Neuron (in vitro differentiated cells): ENCODE data around the gene TES.

Experiments used
- H2AFZ ChIP-seq: one replicate; pipeline ENCODE4 v1.6.1; 2013; ENCODE audit warnings: low read depth, mild to moderate bottlenecking, inconsistent platforms, low read length, moderate library complexity
- H3K27me3 ChIP-seq: one replicate; pipeline ENCODE4 v1.6.1; 2013; ENCODE audit warnings: low read length; ENCODE audit not compliant: insufficient read depth
- H3K36me3 ChIP-seq: one replicate; pipeline ENCODE4 v1.6.1; 2013; ENCODE audit warnings: low read length; ENCODE audit not compliant: insufficient read depth
- H3K4me1 ChIP-seq: one replicate; pipeline ENCODE4 v1.6.1; 2013; ENCODE audit warnings: low read length; ENCODE audit not compliant: insufficient read depth
- H3K4me3 ChIP-seq: 2 replicates; pipeline ENCODE4 v1.5.1; 2013; ENCODE audit warnings: mild to moderate bottlenecking, low read length, moderate library complexity
- H3K9me3 ChIP-seq: one replicate; pipeline ENCODE4 v1.6.1; 2013; ENCODE audit warnings: low read length

The TES gene

DNA sequence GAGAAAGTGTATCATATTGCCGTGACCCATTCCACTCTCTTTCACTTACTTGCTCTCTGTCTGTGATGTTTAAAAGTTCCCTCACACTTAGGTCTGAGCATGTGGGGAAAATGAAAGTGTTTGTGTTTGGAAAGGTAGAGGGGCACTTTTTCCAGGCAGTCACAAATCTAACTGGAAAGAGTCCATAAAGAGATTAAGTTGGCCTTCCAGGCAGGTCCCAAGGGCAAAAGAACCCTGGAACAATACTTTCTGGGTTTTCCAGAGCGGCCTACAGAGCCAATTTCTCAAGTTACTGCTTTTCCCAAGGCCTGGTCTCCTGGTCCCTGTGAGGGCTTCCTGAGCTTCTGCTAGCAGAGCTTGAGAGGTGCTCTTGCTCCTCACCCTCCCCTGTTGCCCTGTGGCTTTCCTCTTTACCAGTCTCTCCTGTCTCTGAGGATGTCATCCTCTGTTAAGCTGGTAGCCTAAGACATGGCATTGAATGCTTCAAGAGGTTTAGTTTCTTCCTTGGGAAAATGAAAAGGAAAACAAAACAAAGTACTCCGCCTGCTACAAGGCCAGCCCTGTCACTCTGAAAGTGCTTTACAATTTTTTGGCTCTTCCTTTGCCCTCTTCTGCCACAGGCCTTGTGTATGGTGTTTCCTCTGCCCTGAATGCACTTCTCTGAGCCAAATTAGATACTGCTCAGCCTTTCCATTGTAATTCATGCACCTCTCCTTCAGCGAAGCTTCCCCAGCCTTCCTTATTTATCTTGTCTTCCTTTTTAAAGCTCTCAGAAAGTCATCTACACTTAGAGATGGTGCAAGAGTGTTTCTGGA, 20.1 kb downstream of the TES start:
- H3K9me3 ChIP-seq: no peaks in the 10 kb centered on the region
- H3K4me1 ChIP-seq: peaks cover 9% of the 10 kb centered on the region
- no peak overlapping the region for H2AFZ ChIP-seq
- no peaks in the 10 kb centered on the region for H3K27me3 ChIP-seq
- H3K4me3 ChIP-seq: no peak overlapping the region
- H3K36me3 ChIP-seq: no peaks in the 10 kb centered on the region

DNA sequence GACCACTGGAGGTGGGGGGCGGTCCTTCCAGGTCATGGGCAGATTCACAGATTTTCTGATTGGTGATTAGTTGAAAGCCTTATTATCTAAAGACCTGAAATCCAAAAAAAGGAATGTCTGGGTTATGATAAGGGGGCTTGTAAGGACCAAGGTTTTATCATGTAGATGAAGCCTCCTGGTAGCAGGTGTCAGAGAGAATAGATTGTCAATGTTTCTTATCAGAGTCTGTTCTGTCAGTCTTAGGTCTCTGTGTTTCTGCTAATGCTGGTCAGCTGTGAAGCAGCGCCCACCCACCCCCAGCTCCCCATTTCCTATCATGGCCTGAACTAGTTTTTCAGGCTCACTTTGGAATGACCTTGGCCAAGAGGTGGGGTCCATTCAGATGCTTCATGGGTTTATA, 21.2 kb downstream of the TES start:
- no peak overlapping the region for H2AFZ ChIP-seq
- peaks cover 9% of the 10 kb centered on the region for H3K4me1 ChIP-seq
- no peaks in the 10 kb centered on the region for H3K36me3 ChIP-seq
- no peaks in the 10 kb centered on the region for H3K9me3 ChIP-seq
- no peaks in the 10 kb centered on the region for H3K27me3 ChIP-seq
- H3K4me3 ChIP-seq: no peak overlapping the region

DNA sequence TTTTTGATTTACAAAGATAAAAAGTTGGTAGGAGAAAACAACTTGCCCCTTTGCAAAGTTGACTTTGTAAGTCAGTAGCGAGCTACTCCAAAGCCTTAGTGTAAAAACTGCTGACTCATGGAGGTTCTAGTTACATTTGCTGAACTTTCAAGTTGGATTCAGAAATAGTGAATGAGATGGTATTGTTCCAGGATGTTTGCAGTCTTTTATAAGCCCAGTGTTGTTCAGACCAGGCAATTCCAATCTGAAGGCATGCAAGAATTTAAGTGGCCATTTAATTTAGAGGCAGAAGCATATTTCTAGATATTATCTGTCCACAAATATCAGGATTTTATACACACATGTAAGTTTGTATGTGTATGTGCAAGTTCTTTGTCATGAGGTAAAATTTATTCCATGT, 21.6 kb downstream of the TES start:
- H3K4me3 ChIP-seq: no peak overlapping the region
- no peaks in the 10 kb centered on the region for H3K36me3 ChIP-seq
- no peaks in the 10 kb centered on the region for H3K9me3 ChIP-seq
- no peak overlapping the region for H2AFZ ChIP-seq
- H3K27me3 ChIP-seq: no peaks in the 10 kb centered on the region
- H3K4me1 ChIP-seq: peaks cover 9% of the 10 kb centered on the region

- H3K9me3 ChIP-seq: no peaks in the 10 kb centered on the region
These were observed 22.0 kb downstream of the TES start for GRCh38 chr7:116232350-116232749.

DNA sequence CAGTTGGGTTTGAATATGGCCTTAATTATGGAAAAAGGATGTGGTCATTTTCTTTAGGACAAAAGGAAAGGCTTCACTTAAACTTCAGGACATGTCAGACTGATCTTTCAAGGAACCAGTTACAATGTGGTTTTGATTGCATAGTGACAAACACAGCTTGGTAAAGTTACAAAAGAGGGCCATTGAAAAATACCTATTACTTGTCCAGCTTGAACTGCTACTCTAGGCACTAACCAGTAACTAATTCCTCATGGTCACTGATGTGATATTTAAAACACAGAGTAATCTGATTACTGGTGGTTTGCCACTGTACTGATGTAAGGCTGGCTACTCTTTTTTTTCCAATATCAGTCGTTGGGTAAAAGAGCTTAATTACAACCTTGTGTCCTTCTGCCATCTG, 22.6 kb downstream of the TES start:
- Histone ChIP-seq H3K27me3 (no peaks in the 10 kb centered on the region), H3K4me1 (peaks cover 9% of the 10 kb centered on the region), H2AFZ (no peak overlapping the region), H3K36me3 (no peaks in the 10 kb centered on the region), H3K9me3 (no peaks in the 10 kb centered on the region), H3K4me3 (no peak overlapping the region)

More at GRCh38 chr7:116232350-116232749, 22.0 kb downstream of the TES start:
- H3K4me3 ChIP-seq: no peak overlapping the region
- peaks cover 9% of the 10 kb centered on the region for H3K4me1 ChIP-seq
- no peaks in the 10 kb centered on the region for H3K36me3 ChIP-seq
- H2AFZ ChIP-seq: no peak overlapping the region
- H3K27me3 ChIP-seq: no peaks in the 10 kb centered on the region

GRCh38 chr7:116234517-116235200, 24.3 kb downstream of the TES start:
- Histone ChIP-seq H3K27me3 (no peaks in the 10 kb centered on the region), H3K36me3 (no peaks in the 10 kb centered on the region), H3K4me3 (no peak overlapping the region), H2AFZ (no peak overlapping the region), H3K4me1 (peaks cover 9% of the 10 kb centered on the region), H3K9me3 (no peaks in the 10 kb centered on the region)

- Histone ChIP-seq H3K27me3 (no peaks in the 10 kb centered on the region), H3K4me1 (peaks cover 9% of the 10 kb centered on the region), H3K36me3 (no peaks in the 10 kb centered on the region), H2AFZ (no peak overlapping the region), H3K9me3 (no peaks in the 10 kb centered on the region), H3K4me3 (no peak overlapping the region)
These were observed 25.0 kb downstream of the TES start for GRCh38 chr7:116235380-116235779.

GRCh38 chr7:116236020-116236630, 25.8 kb downstream of the TES start:
- peaks cover 9% of the 10 kb centered on the region for H3K4me1 ChIP-seq
- H2AFZ ChIP-seq: no peak overlapping the region
- no peaks in the 10 kb centered on the region for H3K27me3 ChIP-seq
- H3K4me3 ChIP-seq: no peak overlapping the region
- no peaks in the 10 kb centered on the region for H3K9me3 ChIP-seq
- no peaks in the 10 kb centered on the region for H3K36me3 ChIP-seq

DNA sequence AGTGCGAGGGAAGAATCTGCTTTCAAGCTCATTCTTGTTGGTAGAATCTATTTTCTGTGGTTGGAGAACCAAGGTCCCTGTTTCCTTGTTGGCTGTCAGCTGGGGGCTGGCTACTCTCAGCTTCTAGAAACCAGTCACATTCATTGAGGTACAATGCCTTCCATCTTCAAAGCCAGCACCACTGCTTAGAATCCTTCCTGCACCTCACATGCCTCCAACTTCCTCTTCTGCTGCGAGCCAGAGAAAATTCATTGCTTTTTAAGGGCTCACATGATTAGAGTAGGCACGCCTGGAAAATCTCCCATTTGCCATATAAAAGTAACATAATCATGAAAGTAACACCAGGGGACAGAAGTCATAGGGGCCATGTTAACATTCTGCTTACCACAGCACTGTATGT, 28.7 kb downstream of the TES start:
- Histone ChIP-seq H3K9me3 (no peaks in the 10 kb centered on the region), H3K27me3 (no peaks in the 10 kb centered on the region), H3K4me1 (no peaks in the 10 kb centered on the region), H2AFZ (no peak overlapping the region), H3K36me3 (no peaks in the 10 kb centered on the region), H3K4me3 (no peak overlapping the region)

DNA sequence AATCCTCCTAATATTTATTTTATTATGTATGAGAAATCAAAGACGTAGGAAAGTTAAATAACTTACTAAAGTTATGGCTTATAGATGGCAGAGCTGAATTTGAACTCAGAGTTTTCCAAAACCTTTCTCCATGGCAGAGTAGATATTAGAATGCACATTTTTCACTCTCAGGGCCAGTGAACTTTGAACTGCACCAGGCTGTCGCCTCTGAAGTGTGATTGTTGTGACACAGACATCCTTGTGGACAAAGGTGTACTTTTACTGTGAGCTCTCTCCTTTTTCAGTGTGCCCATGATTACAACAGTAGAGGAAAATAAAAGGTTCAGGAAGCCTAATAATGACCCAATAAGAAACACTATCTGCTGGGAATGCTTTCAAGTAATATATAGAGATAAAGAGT, 29.1 kb downstream of the TES start:
- Histone ChIP-seq H3K36me3 (no peaks in the 10 kb centered on the region), H2AFZ (no peak overlapping the region), H3K27me3 (no peaks in the 10 kb centered on the region), H3K4me3 (no peak overlapping the region), H3K9me3 (peaks cover 2% of the 10 kb centered on the region), H3K4me1 (no peaks in the 10 kb centered on the region)

GRCh38 chr7:116240024-116240668, 29.8 kb downstream of the TES start:
- Histone ChIP-seq H3K4me1 (no peaks in the 10 kb centered on the region), H3K9me3 (peaks cover 7% of the 10 kb centered on the region), H3K27me3 (no peaks in the 10 kb centered on the region), H3K36me3 (no peaks in the 10 kb centered on the region), H3K4me3 (no peak overlapping the region), H2AFZ (no peak overlapping the region)

DNA sequence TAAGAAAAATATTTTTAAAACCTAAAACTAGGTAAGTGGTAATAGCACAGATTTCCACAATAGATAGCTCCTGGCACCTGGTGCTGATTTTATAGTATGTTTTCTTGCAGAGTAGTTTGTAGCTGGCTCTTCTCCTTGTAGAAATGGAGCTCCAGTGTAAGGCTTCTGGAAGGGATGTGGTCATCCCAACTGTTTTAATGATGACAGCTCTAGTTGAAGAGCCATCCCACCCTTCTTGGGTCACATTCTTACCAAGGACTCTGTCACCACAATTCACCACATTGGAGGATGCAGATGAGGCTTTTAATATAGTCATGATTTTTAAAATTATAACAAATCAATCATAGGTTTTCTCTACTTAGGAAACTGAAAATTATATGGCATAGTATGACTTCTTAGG, 31.0 kb downstream of the TES start:
- Histone ChIP-seq H3K9me3 (peaks cover 8% of the 10 kb centered on the region), H3K4me3 (no peak overlapping the region), H3K36me3 (no peaks in the 10 kb centered on the region), H3K4me1 (no peaks in the 10 kb centered on the region), H2AFZ (no peak overlapping the region), H3K27me3 (no peaks in the 10 kb centered on the region)

- Histone ChIP-seq H3K27me3 (no peaks in the 10 kb centered on the region), H3K36me3 (no peaks in the 10 kb centered on the region), H3K4me3 (no peak overlapping the region), H2AFZ (no peak overlapping the region), H3K9me3 (peaks cover 8% of the 10 kb centered on the region), H3K4me1 (no peaks in the 10 kb centered on the region)
These were observed 31.8 kb downstream of the TES start for GRCh38 chr7:116242178-116242577.
